ENCODE measurements around the gene MRTFA. TPM values are rescaled to one million over a fixed set of nuclear protein-coding genes. Genes with fewer than 3 reads are reported as not detected.

MRTFA gene
- total RNA-seq, 6 experiments from 2014 or later = 9.3 to 20.6 (median 16.3) TPM

DNA sequence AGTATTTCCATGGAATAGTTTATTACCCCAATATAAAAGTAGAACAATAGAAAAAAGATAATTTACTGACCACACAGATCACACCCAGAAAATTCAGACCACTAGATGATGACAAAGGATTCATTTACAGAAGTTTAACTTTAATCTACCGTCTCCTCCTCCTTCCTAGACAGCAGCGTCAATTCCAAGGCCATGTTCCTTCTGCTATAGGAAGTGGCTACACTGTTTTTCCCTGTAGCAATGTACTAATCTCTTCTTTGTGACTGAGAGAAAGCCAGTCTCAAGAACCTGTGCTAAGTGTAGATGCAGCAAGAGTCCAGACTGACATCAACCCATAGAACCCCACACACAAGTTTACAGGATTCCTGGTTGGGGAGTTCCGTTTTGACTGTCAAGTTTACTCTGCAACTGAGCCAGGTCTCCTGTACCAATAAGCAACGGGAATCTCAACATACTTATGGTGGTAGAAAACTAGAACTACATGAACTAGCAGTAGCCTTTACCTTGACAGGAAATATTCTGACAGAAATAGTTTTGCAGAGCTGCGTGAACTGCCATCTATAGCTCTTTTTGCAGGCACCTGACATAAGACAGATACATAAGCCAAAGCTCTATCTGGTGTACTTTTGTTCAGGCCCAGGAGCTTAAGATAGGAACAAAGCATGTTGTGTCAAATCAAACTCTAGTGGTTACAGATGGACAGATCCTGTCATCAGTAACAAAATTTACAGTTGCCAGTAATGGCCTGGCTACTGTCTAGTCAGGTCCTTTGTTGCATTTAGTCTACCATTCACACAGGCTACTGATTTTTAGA lies 42.9 kb downstream of the MRTFA start:
- H3K4me3 ChIP-seq = no peak overlapping the region
- no peaks in the 10 kb centered on the region for H3K9me3 ChIP-seq
- 54% methylated on average over 5 of the region's 5 CpGs for WGBS (ENCODE audit: insufficient coverage, low coverage, low lambda C conversion rate, missing lambda C conversion rate)
- H3K4me1 ChIP-seq = peaks cover 0 to 7% (median 0%) of the 10 kb centered on the region in 4 donors
- TF ChIP-seq POLR2A (IDR thresholded peaks at IDR 0.05) = no peak
- TF ChIP-seq, protein P1, sequence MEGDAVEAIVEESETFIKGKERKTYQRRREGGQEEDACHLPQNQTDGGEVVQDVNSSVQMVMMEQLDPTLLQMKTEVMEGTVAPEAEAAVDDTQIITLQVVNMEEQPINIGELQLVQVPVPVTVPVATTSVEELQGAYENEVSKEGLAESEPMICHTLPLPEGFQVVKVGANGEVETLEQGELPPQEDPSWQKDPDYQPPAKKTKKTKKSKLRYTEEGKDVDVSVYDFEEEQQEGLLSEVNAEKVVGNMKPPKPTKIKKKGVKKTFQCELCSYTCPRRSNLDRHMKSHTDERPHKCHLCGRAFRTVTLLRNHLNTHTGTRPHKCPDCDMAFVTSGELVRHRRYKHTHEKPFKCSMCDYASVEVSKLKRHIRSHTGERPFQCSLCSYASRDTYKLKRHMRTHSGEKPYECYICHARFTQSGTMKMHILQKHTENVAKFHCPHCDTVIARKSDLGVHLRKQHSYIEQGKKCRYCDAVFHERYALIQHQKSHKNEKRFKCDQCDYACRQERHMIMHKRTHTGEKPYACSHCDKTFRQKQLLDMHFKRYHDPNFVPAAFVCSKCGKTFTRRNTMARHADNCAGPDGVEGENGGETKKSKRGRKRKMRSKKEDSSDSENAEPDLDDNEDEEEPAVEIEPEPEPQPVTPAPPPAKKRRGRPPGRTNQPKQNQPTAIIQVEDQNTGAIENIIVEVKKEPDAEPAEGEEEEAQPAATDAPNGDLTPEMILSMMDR (IDR thresholded peaks at IDR 0.05) = no peak
- intact Hi-C loops (cut with DNase I) = no loop called here
- H3K27ac ChIP-seq = no peak overlapping the region
- no peaks in the 10 kb centered on the region for H3K36me3 ChIP-seq
- no peaks in the 10 kb centered on the region for H3K27me3 ChIP-seq
- no peak for DNase-seq
- peak in 1 of 4 donors; percentile 17 for ATAC-seq

DNA sequence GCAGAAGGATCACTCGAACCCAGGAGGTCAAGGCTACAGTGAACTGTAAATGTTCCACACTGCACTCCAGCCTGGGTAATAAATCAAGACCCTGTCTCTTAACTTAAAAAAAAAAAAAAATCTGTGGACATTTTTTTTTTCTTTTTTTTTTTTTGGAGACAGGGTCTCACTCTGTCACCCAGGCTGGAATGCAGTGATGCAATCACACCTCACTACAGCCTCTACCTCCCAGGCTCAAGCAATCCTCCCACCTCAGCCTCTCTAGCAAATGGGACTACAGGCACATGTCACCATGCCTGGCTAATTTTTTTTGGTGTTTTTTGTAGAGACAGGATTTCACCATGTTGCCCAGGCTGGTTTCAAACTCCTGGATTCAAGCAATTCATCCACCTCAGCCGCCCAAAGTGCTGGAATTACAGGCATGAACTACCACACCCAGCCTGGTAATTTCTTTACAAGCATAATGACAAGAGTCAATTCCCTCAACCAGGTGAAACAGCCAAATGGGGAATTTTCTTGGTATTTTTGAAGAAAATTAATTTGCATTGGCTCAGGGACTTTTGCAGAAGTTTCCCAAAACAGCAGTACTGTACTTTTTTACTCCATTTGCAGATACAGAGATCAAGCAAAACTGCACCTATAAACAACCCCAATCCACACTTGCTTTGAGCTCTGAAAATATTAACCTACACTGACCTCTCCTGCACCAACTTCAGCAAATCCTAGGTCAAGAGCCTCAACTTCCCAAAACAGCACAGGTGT lies 44.0 kb downstream of the MRTFA start:
- H3K4me3 ChIP-seq = no peak overlapping the region
- intact Hi-C loops (cut with DNase I) = no loop called here
- H3K9me3 ChIP-seq = no peaks in the 10 kb centered on the region
- no peak for ATAC-seq
- 92% methylated on average over 2 of the region's 2 CpGs for WGBS (ENCODE audit: insufficient coverage, low coverage, low lambda C conversion rate, missing lambda C conversion rate)
- peaks cover 0 to 4% (median 0%) of the 10 kb centered on the region in 4 donors for H3K4me1 ChIP-seq
- no peak for DNase-seq
- TF ChIP-seq POLR2A (IDR thresholded peaks at IDR 0.05) = no peak
- TF ChIP-seq, protein P1 (IDR thresholded peaks at IDR 0.05) = no peak
- no peaks in the 10 kb centered on the region for H3K36me3 ChIP-seq
- no peak overlapping the region for H3K27ac ChIP-seq
- no peaks in the 10 kb centered on the region for H3K27me3 ChIP-seq

DNA sequence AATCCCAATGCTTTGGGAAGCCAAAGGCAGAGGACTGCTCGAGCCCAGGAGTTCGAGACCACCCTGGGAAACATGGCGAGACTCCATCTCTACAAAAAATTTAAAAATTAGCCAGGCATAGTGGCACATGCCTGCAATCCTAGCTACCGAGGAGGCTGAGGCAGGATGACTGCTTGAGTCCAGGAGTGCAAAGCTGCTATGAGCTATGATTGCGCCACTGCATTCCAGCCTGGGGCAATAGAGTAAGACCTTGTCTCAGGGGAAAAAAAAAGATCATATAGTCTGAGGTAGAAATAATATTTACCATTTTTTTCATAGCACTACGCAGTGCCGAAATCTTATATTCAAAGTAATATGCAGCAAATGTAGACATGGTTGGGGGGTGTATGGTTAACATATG lies 47.8 kb downstream of the MRTFA start:
- Histone ChIP-seq H3K4me1 (no peaks in the 10 kb centered on the region), H3K27ac (no peak overlapping the region), H3K36me3 (no peaks in the 10 kb centered on the region), H3K27me3 (no peaks in the 10 kb centered on the region), H3K4me3 (no peak overlapping the region), H3K9me3 (no peaks in the 10 kb centered on the region)
- TF ChIP-seq, protein P1 (IDR thresholded peaks at IDR 0.05) = no peak
- no peak for TF ChIP-seq POLR2A (IDR thresholded peaks at IDR 0.05)
- DNase-seq (peak in 1 of 3 donors; percentile 25), ATAC-seq (peak; percentile 23 to 79 (median 62))
- WGBS (ENCODE audit: insufficient coverage, low coverage, low lambda C conversion rate, missing lambda C conversion rate) = 60% methylated on average over 4 of the region's 7 CpGs
- intact Hi-C loops (cut with DNase I) = no loop called here

DNA sequence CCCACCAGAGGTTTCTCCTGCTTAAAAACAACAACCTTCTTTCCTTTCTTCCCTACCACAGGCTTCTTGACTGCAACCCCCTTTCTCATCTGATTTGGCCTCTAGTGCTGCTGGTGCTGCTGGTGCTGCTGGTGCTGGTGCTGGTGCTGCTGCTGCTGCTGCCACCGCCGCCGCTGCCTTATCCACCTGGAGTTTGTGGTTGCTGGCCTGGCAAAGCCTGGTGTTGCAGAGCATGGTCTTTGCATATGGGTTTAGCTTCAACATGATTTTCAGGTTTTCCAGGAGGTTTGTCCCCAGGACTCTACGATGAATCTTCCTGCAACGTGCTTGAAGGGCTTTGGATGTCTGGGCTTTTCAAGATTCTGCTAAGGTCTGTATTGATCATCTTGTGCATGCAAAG lies 49.7 kb downstream of the MRTFA start:
- no CpG with 5 or more reads among the region's 5 CpGs for WGBS (ENCODE audit: insufficient coverage, low coverage, low lambda C conversion rate, missing lambda C conversion rate)
- Histone ChIP-seq H3K9me3 (no peaks in the 10 kb centered on the region), H3K4me1 (no peaks in the 10 kb centered on the region), H3K4me3 (no peak overlapping the region), H3K36me3 (no peaks in the 10 kb centered on the region), H3K27ac (no peak overlapping the region), H3K27me3 (no peaks in the 10 kb centered on the region)
- intact Hi-C loops (cut with DNase I) = no loop called here
- DNase-seq (no peak), ATAC-seq (no peak)
- TF ChIP-seq POLR2A (IDR thresholded peaks at IDR 0.05) = no peak
- TF ChIP-seq, protein P1 (IDR thresholded peaks at IDR 0.05) = no peak

All from right lobe of liver (tissue), 6 donors.